ENCODE data around the gene SEC61A2. TPM values are rescaled to one million over a fixed set of nuclear protein-coding genes. Genes with fewer than 3 reads are reported as not detected.

SEC61A2 gene
- total RNA-seq, 1 experiment from 2014 or later: 6.8 TPM

- Histone ChIP-seq H3K27me3 (ENCODE audit: insufficient read depth, low read depth) (no peaks in the 10 kb centered on the region), H2AFZ (no peak overlapping the region), H3K9me2 (ENCODE audit: insufficient read depth) (no peaks in the 10 kb centered on the region), H3K79me2 (ENCODE audit: low read depth) (no peaks in the 10 kb centered on the region), H3K4me1 (replicated peaks; ENCODE audit: insufficient read depth) (no peaks in the 10 kb centered on the region), H3K4me3 (no peak overlapping the region), H3K27ac (no peak overlapping the region), H3K9me3 (ENCODE audit: insufficient read depth, low read depth) (no peaks in the 10 kb centered on the region), H4K20me1 (ENCODE audit: insufficient read depth) (no peaks in the 10 kb centered on the region), H3K4me2 (no peak overlapping the region), H3F3A (ENCODE audit: insufficient read depth, low read depth) (no peaks in the 10 kb centered on the region), H3K36me3 (ENCODE audit: low read depth) (no peaks in the 10 kb centered on the region)
- POLR2A ChIA-PET (ENCODE audit: unreplicated experiment): no interaction called here
- CTCF ChIA-PET: no interaction called here
- BruUV-seq (replicated peaks): no TSS peak
- TF ChIP-seq EZH2 (IDR thresholded peaks at IDR 0.05; ENCODE audit: low read depth): no peak
- TF ChIP-seq, protein P1, sequence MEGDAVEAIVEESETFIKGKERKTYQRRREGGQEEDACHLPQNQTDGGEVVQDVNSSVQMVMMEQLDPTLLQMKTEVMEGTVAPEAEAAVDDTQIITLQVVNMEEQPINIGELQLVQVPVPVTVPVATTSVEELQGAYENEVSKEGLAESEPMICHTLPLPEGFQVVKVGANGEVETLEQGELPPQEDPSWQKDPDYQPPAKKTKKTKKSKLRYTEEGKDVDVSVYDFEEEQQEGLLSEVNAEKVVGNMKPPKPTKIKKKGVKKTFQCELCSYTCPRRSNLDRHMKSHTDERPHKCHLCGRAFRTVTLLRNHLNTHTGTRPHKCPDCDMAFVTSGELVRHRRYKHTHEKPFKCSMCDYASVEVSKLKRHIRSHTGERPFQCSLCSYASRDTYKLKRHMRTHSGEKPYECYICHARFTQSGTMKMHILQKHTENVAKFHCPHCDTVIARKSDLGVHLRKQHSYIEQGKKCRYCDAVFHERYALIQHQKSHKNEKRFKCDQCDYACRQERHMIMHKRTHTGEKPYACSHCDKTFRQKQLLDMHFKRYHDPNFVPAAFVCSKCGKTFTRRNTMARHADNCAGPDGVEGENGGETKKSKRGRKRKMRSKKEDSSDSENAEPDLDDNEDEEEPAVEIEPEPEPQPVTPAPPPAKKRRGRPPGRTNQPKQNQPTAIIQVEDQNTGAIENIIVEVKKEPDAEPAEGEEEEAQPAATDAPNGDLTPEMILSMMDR (conservative IDR thresholded peaks at IDR 0.05): no peak
- intact Hi-C loops (cut with micrococcal nuclease; ENCODE audit: unreplicated experiment): no loop called here
- DNase-seq: no peak
These were observed 30.5 kb upstream of the SEC61A2 start for GRCh38 chr10:12098966-12099365.

DNA sequence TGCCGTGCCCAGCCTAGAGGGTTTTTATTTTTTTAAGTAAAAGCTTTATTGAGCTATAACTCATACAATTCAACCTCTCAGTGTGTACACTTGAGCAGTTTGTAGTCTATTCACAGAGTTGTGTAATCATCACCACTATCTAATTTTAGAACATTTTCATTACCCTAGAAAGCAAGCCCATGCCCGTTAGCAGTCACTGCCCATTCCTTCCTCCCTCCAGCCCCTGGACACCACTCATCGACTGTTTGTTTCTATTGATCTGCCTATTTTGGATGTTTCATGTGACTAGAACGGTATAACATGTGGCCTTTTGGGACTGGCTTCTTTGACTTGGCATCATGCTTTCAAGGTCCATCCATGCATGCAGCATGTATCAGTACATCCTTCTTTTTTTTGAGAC lies 25.7 kb upstream of the SEC61A2 start:
- TF ChIP-seq, protein P1 (conservative IDR thresholded peaks at IDR 0.05): no peak
- no peak for TF ChIP-seq EZH2 (IDR thresholded peaks at IDR 0.05; ENCODE audit: low read depth)
- Histone ChIP-seq H3K9me2 (ENCODE audit: insufficient read depth) (no peaks in the 10 kb centered on the region), H4K20me1 (ENCODE audit: insufficient read depth) (no peaks in the 10 kb centered on the region), H2AFZ (no peak overlapping the region), H3K4me3 (no peak overlapping the region), H3K27ac (no peak overlapping the region), H3K36me3 (ENCODE audit: low read depth) (no peaks in the 10 kb centered on the region), H3K9me3 (ENCODE audit: insufficient read depth, low read depth) (no peaks in the 10 kb centered on the region), H3K4me1 (replicated peaks; ENCODE audit: insufficient read depth) (no peaks in the 10 kb centered on the region), H3K4me2 (no peak overlapping the region), H3F3A (ENCODE audit: insufficient read depth, low read depth) (no peaks in the 10 kb centered on the region), H3K27me3 (ENCODE audit: insufficient read depth, low read depth) (no peaks in the 10 kb centered on the region), H3K79me2 (ENCODE audit: low read depth) (no peaks in the 10 kb centered on the region)
- CTCF ChIA-PET: no interaction called here
- intact Hi-C loops (cut with micrococcal nuclease; ENCODE audit: unreplicated experiment): no loop called here
- DNase-seq: no peak
- POLR2A ChIA-PET (ENCODE audit: unreplicated experiment): no interaction called here
- no TSS peak for BruUV-seq (replicated peaks)

GRCh38 chr10:12107781-12108180 lies 21.7 kb upstream of the SEC61A2 start:
- no peaks in the 10 kb centered on the region for H3F3A ChIP-seq (ENCODE audit: insufficient read depth, low read depth)
- no peaks in the 10 kb centered on the region for H3K9me3 ChIP-seq (ENCODE audit: insufficient read depth, low read depth)
- H3K36me3 ChIP-seq (ENCODE audit: low read depth): no peaks in the 10 kb centered on the region
- H3K79me2 ChIP-seq (ENCODE audit: low read depth): no peaks in the 10 kb centered on the region
- H3K4me1 ChIP-seq (replicated peaks; ENCODE audit: insufficient read depth): no peaks in the 10 kb centered on the region
- ChIA-PET CTCF (no interaction called here), POLR2A (ENCODE audit: unreplicated experiment) (no interaction called here)
- H3K27me3 ChIP-seq (ENCODE audit: insufficient read depth, low read depth): no peaks in the 10 kb centered on the region
- no peak overlapping the region for H3K27ac ChIP-seq
- BruUV-seq (replicated peaks): no TSS peak
- H3K9me2 ChIP-seq (ENCODE audit: insufficient read depth): no peaks in the 10 kb centered on the region
- H3K4me2 ChIP-seq: no peak overlapping the region
- H2AFZ ChIP-seq: no peak overlapping the region
- no peak overlapping the region for H3K4me3 ChIP-seq
- no peak for DNase-seq
- no peaks in the 10 kb centered on the region for H4K20me1 ChIP-seq (ENCODE audit: insufficient read depth)
- intact Hi-C loops (cut with micrococcal nuclease; ENCODE audit: unreplicated experiment): no loop called here
- TF ChIP-seq EZH2 (IDR thresholded peaks at IDR 0.05; ENCODE audit: low read depth): no peak
- TF ChIP-seq, protein P1 (conservative IDR thresholded peaks at IDR 0.05): no peak
